HG02798 (cell line): ENCODE measurements around the gene FAM20B.

Experiments
- ATAC-seq: cut with Tn5 transposase; IDR thresholded peaks from one replicate; pipeline ENCODE4 v1.9.1; 2021; ENCODE audit warnings: mild to moderate bottlenecking; ENCODE audit not compliant: unreplicated experiment, poor library complexity

Gene FAM20B

DNA sequence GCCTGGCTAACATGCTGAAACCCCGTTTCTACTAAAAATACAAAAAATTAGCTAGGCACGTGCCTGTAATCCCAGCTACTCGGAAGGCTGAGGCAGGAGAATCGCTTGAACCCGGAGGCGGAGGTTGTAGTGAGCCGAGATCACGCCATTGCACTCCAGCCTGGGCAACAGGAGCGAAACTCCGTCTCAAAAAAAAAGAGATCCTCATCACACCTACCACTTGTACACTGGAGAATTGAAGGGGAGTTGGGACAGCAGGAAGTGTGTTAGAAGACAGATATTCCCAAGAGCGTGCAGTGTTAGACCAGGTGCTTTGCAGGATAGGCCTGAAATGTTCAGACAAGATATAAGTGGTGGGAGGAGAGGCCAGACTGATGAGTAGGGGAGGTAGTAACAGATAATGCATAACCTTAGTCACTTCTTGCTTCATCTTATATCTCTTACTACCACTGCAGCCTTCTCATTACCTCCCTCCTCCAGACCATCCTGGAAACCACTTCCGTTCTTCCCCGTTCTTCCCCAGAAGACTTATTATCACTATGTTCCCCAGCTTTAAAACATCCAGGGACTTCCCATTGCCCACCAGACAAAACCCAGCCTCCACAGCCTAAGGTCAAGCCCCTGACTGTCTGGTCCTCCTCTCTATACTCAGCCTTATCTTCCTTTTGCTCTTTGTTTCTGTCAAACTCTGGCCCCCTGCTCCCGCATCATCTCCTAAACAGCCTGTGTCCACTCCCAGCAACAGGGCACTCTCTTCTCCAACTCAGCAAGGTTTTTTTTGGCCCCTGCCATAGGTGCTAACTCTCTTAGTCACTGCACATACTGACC is 21.3 kb downstream of the FAM20B start:
- no peak for ATAC-seq

DNA sequence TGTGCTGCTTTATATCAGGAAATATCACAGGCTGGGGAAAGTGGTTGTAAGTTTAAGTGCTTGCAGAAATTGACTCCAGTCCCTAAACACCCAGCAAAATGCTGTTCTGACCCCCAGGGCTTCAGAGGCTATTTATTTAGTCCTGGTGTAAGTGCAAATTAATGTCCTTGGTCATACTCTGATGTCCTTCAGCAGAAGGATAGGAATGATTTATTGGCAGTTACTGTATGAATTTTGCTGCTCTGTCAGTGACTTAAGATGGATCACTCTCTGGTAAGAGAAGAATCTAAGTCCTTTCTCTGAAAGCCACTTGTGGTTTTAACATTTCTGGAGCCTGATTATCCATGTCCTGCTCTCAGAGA is 21.9 kb downstream of the FAM20B start:
- no peak for ATAC-seq

DNA sequence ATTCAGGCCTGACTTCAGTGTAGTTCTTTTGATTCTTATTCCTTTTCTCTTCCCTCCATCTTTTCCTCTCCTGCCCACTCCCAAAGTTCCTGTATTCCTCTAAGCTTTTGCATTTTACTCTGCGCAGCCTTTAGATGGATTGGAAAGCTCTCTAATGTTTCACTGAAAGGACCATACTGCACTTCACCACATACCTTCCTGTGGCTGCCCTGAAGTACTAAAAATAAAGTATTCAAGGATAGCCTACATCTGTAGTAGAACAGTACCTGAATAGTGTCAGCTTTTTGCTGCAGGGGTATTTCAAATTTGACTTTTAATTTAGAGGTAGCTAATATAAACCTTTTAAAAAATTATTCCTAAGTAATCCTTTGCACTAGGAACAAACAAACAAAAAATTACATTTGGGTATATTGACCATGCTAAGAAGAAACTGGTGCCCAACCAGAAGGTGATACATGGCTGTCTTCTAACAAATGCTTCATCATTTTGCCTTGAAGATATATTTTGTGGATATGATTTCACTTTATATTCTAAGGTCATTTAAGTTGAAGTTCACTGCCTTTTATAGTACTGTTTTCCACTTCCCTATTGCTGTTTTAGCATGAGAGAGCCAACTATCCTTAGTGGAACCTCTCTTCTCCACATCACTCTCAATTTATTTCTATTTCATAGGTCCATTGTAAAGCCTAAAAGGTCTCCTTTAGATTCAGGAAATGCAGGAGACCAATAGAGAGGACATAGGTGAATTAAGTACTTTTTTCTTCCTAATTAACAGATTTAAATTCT is 22.8 kb downstream of the FAM20B start:
- no peak for ATAC-seq

DNA sequence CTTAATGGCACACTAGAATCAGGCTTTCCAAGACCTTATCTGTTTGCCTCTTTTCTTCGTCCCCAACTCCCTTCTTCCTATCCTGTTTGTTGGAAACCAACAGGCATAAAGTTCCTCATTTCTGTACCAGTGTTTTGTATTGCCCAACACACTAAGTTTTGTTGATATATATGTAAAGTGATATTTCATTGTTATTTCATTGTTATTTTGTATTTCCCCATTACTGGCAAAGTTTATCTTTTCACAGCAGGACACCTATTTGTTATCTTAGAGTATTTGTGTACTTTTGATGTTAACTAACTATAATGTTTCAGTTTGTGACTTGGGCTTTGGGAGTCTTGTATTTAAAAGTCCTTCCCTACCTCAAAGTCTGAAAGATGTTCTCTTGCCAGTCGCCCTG is 27.1 kb downstream of the FAM20B start:
- no peak for ATAC-seq

DNA sequence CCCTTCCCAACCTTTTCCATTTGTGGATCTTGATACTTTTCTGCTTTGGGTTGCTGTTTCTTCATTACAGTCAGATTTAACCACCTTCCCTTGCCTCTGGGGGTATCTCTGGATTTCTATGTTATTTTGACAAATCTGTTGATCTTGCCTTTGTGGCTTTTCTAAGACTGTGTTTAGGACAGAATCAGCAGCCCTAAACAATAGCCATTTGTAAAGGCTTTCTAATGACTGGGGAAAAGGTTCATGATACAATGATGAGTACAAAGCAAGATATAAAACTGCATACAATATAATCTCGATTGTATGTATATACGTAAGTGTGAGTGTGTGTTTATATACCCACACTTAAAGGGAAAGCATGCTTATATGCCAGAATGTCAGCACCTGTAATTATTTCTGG is 27.8 kb downstream of the FAM20B start:
- ATAC-seq, result no peak

DNA sequence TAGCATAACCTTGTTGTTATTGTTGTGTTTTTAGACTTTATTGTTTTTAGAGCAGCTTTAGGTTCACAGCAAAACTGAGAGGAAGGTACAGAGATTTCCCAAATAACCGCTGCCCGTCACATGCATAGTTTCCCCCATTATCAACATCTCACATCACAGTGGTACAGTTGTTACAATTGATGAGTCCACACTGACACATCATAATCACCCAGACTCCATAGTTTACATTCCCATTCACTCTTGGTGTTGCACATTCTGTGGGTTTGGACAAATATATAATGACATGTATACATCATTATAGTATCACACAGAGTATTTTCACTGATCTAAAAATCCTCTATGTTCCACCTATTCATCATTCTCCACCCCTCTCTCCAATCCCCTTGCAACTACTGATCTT is 30.2 kb downstream of the FAM20B start:
- no peak for ATAC-seq

DNA sequence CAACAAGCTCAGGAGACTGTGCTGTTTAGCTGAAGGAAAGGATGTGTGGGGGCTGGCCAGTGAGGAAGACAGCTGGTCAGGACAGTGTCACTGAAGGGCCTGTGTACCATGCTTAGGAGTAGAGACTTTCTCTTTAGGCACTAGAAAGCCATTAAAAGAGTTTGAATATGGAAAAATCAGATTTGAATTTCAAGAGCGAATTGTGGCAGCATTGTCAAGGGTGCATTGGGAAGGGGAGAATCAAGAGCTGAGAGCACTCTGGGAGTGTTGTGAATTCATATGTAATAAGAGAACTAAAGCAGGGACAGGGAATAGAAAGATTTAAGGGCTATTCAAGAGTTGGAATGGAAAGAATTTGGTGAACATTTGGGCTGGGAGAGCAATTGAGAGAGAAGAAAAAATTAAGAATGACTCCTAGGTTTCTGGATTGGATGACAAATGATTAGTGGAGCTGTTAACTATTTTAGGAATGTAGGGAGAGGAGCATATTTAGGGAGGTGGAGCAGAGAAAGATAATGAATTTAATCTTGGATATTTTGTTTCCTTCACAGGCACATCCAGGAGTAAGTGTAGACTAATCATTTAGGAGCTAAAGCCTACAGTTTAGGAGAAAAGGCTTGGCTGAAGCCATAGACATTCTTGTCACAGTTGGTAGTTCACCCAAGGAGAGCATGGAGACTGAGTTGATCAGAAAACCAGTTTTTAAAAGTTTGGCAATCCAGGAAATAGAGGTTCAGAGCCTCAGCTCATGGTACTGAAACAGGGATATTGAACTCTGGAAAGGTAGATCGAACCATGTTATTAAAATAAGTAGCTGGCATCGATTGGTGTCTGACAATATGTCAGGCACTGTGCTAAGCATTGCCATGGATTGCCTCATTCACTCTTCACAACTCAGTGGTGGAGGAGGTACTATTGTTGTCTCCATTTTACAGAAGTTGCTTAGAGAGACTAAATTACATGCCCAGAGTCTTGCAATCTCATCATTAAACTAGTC is 33.1 kb downstream of the FAM20B start:
- ATAC-seq, result no peak

DNA sequence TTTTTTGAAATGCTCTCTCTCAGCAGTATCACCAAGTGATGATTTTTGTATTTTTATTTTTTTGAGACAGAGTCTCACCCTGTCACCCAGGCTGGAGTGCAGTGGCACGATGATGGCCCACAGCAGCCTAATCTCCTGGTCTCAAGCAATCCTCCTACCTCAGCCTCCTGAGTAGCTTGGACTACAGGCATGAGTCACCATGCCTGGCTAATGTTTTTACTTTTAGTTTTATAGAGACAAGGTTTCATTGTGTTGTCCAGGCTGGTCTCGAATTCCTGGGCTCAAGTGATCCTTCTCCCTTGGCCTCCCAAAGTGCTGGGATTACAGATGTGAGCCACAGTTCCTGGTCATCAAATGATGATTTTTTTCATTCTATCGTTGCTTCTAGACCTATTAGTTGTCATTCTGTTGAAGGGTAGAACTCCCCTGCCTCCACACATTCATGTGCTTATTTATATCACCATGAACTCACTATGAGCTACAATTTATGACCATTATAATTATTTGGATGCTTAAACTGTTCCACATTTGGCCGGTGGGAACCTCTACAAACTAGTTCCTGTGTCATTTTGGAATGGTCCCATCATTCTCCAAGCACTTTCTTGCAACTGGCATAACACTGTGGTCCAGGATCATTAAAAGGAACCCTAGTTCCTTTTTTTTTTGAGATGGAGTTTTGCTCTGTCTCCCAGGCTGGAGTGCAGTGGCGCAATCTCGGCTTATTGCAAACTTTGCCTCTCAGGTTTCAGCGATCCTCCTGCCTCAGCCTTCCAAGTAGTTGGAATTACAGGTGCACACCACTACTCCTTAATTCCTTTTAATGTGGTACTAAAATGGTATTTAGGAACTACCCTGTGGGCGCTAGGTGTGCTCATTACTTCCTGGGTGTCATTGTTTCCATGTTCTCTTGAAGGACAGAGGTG is 35.9 kb downstream of the FAM20B start:
- no peak for ATAC-seq

DNA sequence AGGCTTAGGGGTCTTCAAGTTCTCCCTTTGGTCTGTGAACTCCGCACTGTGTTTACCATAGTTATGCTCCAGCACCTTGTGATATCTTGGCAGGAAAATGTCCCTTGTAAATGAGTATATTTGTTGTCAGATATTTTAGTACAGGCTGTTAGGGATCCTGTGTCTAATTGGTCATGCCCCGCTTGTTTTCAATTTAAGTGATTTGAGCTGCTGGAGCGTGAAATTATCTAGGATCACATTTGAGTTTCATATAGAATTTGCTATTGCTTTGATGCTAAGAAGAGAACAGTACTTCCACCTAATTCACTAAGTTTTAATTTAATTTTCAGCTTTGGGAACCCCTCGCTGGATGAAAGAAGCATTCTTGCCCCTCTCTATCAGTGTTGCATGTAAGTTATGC is 40.8 kb downstream of the FAM20B start:
- no peak for ATAC-seq

DNA sequence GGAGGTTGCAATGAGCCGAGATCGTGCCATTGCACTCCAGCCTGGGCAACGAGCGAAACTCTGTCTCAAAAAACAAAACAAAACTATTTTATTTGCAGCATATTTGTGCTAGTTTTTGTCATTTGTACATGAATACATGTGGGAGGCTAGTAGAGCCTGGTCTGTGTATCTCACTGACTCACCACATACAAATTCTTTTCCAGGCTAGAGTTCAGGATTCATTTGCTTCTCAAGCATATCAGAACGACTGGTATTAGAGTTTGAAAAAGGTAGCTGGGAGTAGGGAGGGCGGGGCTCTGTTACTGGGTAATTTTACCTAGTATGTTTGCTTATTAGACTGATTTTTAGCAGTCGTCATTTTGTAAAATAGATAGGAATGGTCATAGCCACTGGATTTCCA is 51.7 kb downstream of the FAM20B start:
- no peak for ATAC-seq

DNA sequence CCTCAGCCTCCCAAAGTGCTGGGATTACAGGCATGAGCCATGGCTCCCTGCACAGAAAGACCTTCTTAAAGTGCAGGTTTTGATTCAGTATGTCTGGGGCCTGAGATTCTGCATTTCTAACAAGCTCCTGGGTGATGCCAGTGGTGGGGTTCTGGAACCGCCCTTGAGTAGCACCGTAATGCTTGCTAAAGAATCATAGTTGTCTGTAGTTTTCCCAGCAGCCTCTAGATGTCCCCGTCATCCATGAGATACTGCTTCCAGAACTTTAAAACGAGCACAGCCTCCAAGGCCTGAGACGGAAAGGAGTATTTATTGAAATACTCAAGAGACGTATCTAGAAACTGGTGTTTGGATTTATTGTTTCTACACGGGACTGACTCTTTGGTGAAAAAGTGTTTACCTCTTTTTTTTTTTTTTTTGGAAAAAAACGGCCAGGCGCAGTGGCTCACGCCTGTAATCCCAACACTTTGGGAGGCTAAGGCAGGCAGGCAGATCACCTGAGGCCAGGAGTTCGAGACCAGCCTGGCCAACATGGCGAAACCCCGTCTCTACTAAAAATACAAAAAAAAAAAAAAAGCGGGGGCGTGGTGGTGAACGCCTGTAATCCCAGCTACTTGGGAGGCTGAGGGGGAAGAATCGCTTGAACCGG is 53.5 kb downstream of the FAM20B start:
- ATAC-seq, result peak; percentile 14

DNA sequence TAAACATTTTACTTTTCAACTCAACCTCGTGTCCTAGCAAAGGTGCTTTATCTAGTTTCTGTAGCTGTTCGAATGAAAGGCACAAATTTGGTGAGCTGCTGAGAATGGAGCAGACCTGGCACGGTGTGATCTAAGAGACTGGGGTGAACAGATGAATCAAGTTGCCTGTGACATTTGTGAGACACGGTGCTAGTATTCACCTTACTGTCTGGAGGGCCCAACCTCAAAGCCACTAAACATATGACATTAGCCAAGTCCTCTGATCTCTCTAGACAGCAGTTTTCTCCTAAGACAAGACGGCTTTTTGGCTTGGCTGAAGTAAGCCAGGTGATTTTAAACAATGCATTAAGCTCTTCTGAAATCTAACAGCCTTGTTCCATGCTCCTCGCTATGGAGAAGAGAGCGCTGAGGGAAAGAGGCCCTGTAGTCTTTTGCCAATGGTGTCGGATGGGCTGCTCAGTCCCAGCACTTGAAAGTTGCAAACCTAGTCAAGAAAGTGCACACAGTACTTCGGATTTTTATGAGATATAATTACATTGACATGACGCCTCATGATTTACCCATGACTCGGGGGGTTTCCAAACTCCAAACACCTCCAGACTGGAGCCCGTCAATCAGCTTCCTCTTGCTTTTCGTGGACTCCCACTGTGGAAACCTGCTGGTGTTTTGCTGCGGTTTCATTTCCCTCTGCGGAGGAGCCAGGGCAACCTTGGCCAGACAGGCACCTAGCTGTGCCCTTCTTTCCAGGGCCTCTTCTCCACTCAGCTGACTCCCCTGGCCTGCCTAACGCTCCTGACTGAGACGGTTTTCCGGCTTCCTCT is 55.4 kb downstream of the FAM20B start:
- no peak for ATAC-seq

DNA sequence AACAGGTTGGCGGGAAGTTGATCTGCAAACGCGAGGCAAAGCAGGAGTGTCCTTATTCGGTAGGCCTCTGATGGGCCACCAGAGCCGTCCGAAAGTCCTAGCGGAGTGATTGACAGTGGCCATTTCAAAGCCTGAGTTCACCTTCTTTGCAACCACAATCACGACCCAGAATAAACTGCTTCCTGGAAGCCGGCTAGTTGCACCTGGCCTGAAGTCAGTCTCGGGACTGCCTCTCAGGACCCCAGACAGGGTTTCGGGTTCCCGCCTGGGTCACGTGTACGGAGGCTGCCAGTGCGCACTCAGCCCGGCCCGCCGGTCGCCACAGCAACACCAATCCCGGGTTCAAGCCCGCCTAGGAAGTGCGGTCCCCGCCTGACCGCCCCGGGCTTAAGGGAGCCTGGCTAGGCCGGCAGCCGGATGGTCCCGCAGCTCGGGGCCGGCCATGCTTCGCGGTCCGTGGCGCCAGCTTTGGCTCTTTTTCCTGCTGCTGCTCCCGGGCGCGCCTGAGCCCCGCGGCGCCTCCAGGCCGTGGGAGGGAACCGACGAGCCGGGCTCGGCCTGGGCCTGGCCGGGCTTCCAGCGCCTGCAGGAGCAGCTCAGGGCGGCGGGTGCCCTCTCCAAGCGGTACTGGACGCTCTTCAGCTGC is 56.1 kb downstream of the FAM20B start, which contains the start of gene TOR3A:
Gene TOR3A, plus strand, starts transcription at position 384 of the 646 bp plus-strand sequence. Its CDS starts 59 bp downstream, at position 443.
- ATAC-seq, result peak; percentile 93

DNA sequence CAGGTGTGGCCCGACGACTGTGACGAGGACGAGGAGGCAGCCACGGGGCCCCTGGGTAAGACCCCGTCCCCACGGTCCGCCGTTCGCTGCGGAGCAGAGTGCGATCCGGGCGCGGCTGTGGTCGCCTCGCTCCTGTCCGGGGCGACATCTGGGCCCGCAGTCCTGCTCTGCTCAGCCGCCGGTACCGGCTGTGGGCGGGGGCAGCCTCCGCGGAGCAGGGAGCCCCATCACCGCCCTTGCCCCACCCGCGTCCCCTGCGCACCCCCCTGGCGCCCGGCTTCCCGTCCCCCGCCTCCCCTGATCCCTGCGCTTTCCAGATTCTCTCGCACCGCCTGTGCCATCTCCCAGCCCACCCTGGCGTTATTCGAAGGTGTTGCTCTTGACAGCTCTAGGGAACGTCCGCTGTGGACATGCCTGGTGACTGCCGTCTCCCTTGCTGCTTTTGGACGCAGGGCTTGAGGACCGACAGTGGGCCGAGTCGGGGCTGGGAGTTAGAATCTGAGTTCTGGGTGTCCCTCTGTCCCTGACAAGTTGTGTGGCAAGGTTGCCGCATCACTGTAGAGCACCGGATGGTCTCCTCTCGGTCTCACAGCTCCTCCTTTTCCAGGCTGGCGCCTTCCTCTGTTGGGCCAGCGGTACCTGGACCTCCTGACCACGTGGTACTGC is 56.8 kb downstream of the FAM20B start:
- peak; percentile 9 for ATAC-seq

DNA sequence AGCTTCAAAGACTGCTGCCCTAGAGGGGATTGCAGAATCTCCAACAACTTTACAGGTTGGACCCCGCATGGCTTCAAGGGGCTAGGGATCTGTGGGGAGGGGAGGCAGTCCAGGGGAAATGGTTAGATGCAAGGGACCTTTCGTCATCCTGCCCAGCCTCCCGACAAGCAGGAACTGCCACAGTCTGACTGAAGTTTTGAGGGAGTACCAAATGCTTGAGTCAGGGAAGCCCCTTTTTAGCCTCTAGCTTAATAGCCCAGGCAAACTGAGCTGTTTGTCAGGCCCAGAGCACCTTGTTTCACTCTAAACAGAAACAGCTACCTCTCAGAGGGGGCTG is 57.3 kb downstream of the FAM20B start:
- no peak for ATAC-seq

DNA sequence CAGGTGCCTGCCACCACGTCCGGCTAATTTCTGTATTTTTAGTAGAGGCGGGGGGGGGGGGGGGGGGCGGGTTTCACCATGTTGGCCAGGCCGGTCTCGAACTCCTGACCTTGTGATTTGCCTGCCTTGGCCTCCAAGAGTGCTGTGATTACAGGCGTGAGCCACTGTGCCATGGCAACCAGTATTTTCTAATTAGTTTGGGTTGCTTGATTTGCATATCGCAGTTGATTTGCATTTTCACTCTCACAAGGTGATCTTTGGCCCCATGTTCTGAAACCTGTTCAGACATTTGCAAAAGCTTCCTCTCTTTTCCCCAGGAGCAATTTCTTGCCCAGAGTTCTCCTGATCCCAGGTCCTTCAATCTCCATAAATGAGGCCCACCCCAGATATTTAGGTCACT is 57.8 kb downstream of the FAM20B start:
- ATAC-seq, result peak; percentile 21

DNA sequence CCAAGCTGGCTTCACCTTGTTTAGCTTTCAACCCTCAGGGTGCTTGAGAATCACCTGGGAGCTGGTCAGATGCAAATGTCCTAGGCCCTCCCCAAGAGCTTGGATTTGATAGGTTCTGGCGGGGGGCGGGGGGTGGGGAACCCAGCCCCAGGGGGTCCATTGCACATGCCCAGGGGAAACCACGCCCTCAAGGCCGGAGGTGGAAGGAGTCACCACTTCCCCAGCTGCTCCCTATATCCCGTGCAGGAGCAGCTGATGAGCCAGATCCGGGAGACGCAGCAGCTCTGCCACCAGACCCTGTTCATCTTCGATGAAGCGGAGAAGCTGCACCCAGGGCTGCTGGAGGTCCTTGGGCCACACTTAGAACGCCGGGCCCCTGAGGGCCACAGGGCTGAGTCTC is 62.0 kb downstream of the FAM20B start:
- no peak for ATAC-seq
